PFSK-1 (cell line): Measurements from ENCODE around the gene HDAC3.

Experiments used
- FOXP2 ChIP-seq: optimal IDR thresholded peaks from 2 replicates; pipeline ENCODE3; 2011; ENCODE audit warnings: borderline replicate concordance, control low read depth, inconsistent platforms; ENCODE audit not compliant: insufficient read depth; ENCODE audit errors: extremely low read length, extremely low read depth
- POLR2AphosphoS5 ChIP-seq: IDR thresholded peaks from 2 replicates; pipeline ENCODE4 v1.6.1; 2012; ENCODE audit warnings: low read depth, mild to moderate bottlenecking, control low read depth, low read length, moderate library complexity
- REST ChIP-seq, 2 experiments: IDR thresholded peaks; 2 replicates each; pipeline versions ENCODE4 v1.6.1 to v1.8.0; 2011 to 2012; ENCODE audit warnings: low read depth in 2 of 2, low read length in 2 of 2, control low read depth in 1 of 2, inconsistent platforms in 1 of 2, mild to moderate bottlenecking in 1 of 2, moderate library complexity in 1 of 2; ENCODE audit not compliant: insufficient read depth in 1 of 2
- SIN3A ChIP-seq: IDR thresholded peaks from 2 replicates; pipeline ENCODE4 v1.6.1; 2012; ENCODE audit warnings: mild to moderate bottlenecking, low read length, moderate library complexity, borderline replicate concordance; ENCODE audit not compliant: insufficient read depth
- TAF1 ChIP-seq: IDR thresholded peaks from 2 replicates; pipeline ENCODE4 v1.6.1; 2012; ENCODE audit warnings: low read length, control low read depth, borderline replicate concordance; ENCODE audit not compliant: insufficient read depth

The HDAC3 gene

GRCh38 chr5:141615991-141616720 is 20.5 kb downstream of the HDAC3 start:
- TF ChIP-seq TAF1 (no peak), FOXP2 (no peak), POLR2AphosphoS5 (no peak), REST (IDR thresholded peaks at IDR 0.05; ENCODE audit: insufficient read depth in 1 of 2, low read depth in 2 of 2, low read length in 2 of 2) (no peak), SIN3A (no peak)

- TF ChIP-seq FOXP2 (no peak), REST (IDR thresholded peaks at IDR 0.05; ENCODE audit: insufficient read depth in 1 of 2, low read depth in 2 of 2, low read length in 2 of 2) (no peak), SIN3A (no peak), POLR2AphosphoS5 (no peak), TAF1 (no peak)
Observed at GRCh38 chr5:141613344-141613743, 23.3 kb downstream of the HDAC3 start.

GRCh38 chr5:141611289-141611688 is 25.4 kb downstream of the HDAC3 start:
- TF ChIP-seq TAF1 (no peak), FOXP2 (no peak), REST (IDR thresholded peaks at IDR 0.05; ENCODE audit: insufficient read depth in 1 of 2, low read depth in 2 of 2, low read length in 2 of 2) (no peak), POLR2AphosphoS5 (no peak), SIN3A (no peak)

- no peak for TF ChIP-seq REST (IDR thresholded peaks at IDR 0.05; ENCODE audit: insufficient read depth in 1 of 2, low read depth in 2 of 2, low read length in 2 of 2)
- TF ChIP-seq TAF1: no peak
- no peak for TF ChIP-seq FOXP2
- no peak for TF ChIP-seq SIN3A
- TF ChIP-seq POLR2AphosphoS5: no peak
Observed at GRCh38 chr5:141609044-141609443, 27.6 kb downstream of the HDAC3 start.

- TF ChIP-seq REST (IDR thresholded peaks at IDR 0.05; ENCODE audit: insufficient read depth in 1 of 2, low read depth in 2 of 2, low read length in 2 of 2) (no peak), SIN3A (no peak), POLR2AphosphoS5 (no peak), TAF1 (no peak)
Observed at GRCh38 chr5:141608557-141608956, 28.1 kb downstream of the HDAC3 start.
